Lung (tissue), 12 donors: ENCODE measurements around the gene TMC1. TPM values are rescaled to one million over a fixed set of nuclear protein-coding genes. Genes with fewer than 3 reads are reported as not detected.

Experiments used
- ATAC-seq: fragments of 200-7000 bp; cut with Tn5 transposase; one replicate; pipeline ENCODE4 v1.9.1; 2020; ENCODE audit warnings: moderate number of reproducible peaks; ENCODE audit not compliant: insufficient read depth, low FRiP score
- DNase-seq, 3 donors: peaks; one replicate each; pipeline ENCODE4 v3.0.0-alpha.2; 2013 to 2017
- H3K27ac ChIP-seq, 2 donors: one replicate each; pipeline ENCODE4 v1.5.1; 2013; ENCODE audit warnings: mild to moderate bottlenecking in 2 of 2, moderate library complexity in 2 of 2, control low read depth in 1 of 2, inconsistent platforms in 1 of 2, low read depth in 1 of 2, low read length in 1 of 2
- H3K27me3 ChIP-seq, 3 donors: one replicate each; pipeline ENCODE4 v1.5.1; 2013; ENCODE audit warnings: low read length in 2 of 3; ENCODE audit not compliant: control insufficient read depth in 3 of 3, insufficient read depth in 3 of 3
- H3K36me3 ChIP-seq, 4 donors: one replicate each; pipeline ENCODE4 v1.5.1; 2013; ENCODE audit warnings: low read length in 4 of 4, mild to moderate bottlenecking in 1 of 4, moderate library complexity in 1 of 4; ENCODE audit not compliant: control insufficient read depth in 4 of 4, insufficient read depth in 4 of 4
- H3K4me1 ChIP-seq, 5 donors: one replicate each; pipeline ENCODE4 v1.5.1; 2013; ENCODE audit warnings: low read length in 5 of 5, mild to moderate bottlenecking in 2 of 5, moderate library complexity in 1 of 5; ENCODE audit not compliant: control insufficient read depth in 5 of 5, insufficient read depth in 5 of 5
- H3K4me3 ChIP-seq: one replicate; pipeline ENCODE4 v1.5.1; 2013; ENCODE audit warnings: mild to moderate bottlenecking, control low read depth, moderate library complexity
- H3K9ac ChIP-seq, 2 donors: one replicate each; pipeline ENCODE4 v1.5.1; 2013; ENCODE audit warnings: low read length in 2 of 2, control low read depth in 1 of 2; ENCODE audit not compliant: insufficient read depth in 1 of 2
- H3K9me3 ChIP-seq, 4 donors: one replicate each; pipeline ENCODE4 v1.5.1; 2013; ENCODE audit warnings: low read length in 3 of 4, mild to moderate bottlenecking in 1 of 4, moderate library complexity in 1 of 4; ENCODE audit not compliant: control insufficient read depth in 4 of 4, insufficient read depth in 3 of 4
- WGBS, 2 donors: extraction: QIAGEN DNeasy Blood & Tissue Kit; methylation state at CpG; one replicate each; pipeline ENCODE4 v1.1.7; 2013; 5-methylcytosine and 5-hydroxymethylcytosine counted together
- polyA plus RNA-seq, 2 donors: library from polyadenylated mRNA; stranded (reverse); fragments of 200-250 nt; gene quantifications; one replicate each; pipeline ENCODE4 v1.2.1, GENCODE V29; 2013
- total RNA-seq, 2 donors: library from RNA; depleted of rRNA in 1 of 2; stranded (reverse); fragments of >200 nt in 1 of 2; gene quantifications; one replicate each; pipeline ENCODE4 v1.2.1, GENCODE V29; 2014 to 2021
- TF ChIP-seq, protein P1 (sequence below): IDR thresholded peaks from 2 replicates; pipeline ENCODE4 v1.5.1; 2012; ENCODE audit warnings: mild to moderate bottlenecking; ENCODE audit errors: control extremely low read depth, extremely low read depth
- donor health status: control.
- donor health status: control.
- donor health status: Bipolar disorder and iron deficiency.
- donor health status: healthy.
- donor health status: DM: yes; HTN: yes; CAD: no.

TMC1 gene
- total and polyA plus RNA-seq, 4 donors = 0.10 to 0.82 (median 0.21) TPM; not detected in 1

GRCh38 chr9:72596451-72597180 lies 75.2 kb downstream of the TMC1 start:
- Histone ChIP-seq H3K9me3 (no peaks in the 10 kb centered on the region), H3K27me3 (no peaks in the 10 kb centered on the region), H3K4me1 (no peaks in the 10 kb centered on the region), H3K27ac (no peak overlapping the region), H3K36me3 (no peaks in the 10 kb centered on the region), H3K4me3 (no peak overlapping the region), H3K9ac (no peak overlapping the region)
- TF ChIP-seq, protein P1, sequence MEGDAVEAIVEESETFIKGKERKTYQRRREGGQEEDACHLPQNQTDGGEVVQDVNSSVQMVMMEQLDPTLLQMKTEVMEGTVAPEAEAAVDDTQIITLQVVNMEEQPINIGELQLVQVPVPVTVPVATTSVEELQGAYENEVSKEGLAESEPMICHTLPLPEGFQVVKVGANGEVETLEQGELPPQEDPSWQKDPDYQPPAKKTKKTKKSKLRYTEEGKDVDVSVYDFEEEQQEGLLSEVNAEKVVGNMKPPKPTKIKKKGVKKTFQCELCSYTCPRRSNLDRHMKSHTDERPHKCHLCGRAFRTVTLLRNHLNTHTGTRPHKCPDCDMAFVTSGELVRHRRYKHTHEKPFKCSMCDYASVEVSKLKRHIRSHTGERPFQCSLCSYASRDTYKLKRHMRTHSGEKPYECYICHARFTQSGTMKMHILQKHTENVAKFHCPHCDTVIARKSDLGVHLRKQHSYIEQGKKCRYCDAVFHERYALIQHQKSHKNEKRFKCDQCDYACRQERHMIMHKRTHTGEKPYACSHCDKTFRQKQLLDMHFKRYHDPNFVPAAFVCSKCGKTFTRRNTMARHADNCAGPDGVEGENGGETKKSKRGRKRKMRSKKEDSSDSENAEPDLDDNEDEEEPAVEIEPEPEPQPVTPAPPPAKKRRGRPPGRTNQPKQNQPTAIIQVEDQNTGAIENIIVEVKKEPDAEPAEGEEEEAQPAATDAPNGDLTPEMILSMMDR = no peak
- WGBS, 2 donors = 66 to 82% methylated on average over 6 of the region's 6 CpGs
- ATAC-seq (no peak), DNase-seq (no peak)

DNA sequence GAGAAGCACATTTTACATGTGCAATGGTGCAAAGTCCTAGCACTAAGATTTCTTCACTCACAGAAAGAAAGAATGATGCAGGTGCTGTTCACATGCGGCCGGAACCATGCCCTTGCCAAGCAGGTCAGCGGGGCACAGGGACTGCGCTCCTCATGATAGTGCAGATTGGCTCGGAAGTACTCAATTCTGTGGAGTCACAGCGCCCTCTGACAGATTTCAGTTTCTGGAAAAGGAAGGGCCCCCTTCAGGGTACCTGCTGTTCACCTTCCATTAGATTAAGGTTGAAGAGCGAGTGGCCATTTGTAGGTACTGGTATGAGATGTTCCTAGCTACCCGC lies 75.7 kb downstream of the TMC1 start:
- H3K27me3 ChIP-seq = no peaks in the 10 kb centered on the region
- H3K9me3 ChIP-seq = no peaks in the 10 kb centered on the region
- DNase-seq (no peak), ATAC-seq (no peak)
- WGBS, 2 donors = 89 to 93% methylated on average over 8 of the region's 8 CpGs
- H3K27ac ChIP-seq = no peak overlapping the region
- TF ChIP-seq, protein P1 = no peak
- no peak overlapping the region for H3K9ac ChIP-seq
- no peaks in the 10 kb centered on the region for H3K4me1 ChIP-seq
- H3K4me3 ChIP-seq = no peak overlapping the region
- no peaks in the 10 kb centered on the region for H3K36me3 ChIP-seq

- 87 to 95% methylated on average over 3 of the region's 3 CpGs for WGBS, 2 donors
- Histone ChIP-seq H3K9me3 (no peaks in the 10 kb centered on the region), H3K27ac (no peak overlapping the region), H3K4me1 (no peaks in the 10 kb centered on the region), H3K9ac (no peak overlapping the region), H3K36me3 (no peaks in the 10 kb centered on the region), H3K4me3 (no peak overlapping the region), H3K27me3 (no peaks in the 10 kb centered on the region)
- ATAC-seq = no peak
- DNase-seq = no peak
- TF ChIP-seq, protein P1 = no peak
These were observed 76.2 kb downstream of the TMC1 start for GRCh38 chr9:72597601-72598000.

DNA sequence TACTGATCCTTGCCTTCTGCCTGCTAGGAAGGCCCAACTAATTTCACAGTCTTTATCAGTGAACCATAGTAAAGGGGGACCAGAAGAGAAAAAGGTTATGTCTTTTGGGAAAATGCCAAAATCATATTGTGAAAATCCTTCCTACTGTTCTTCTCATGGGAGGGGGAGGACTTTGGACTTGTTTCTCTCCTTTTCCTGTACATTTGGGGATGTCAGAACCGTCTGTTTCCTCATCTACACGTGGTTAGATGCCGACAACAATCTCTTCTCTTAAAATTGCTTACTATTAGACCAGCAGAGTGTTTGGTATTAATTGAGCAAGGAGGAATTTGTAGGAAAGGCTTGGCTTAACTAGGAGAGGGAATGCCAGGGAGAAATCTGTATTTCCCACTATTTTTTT lies 77.2 kb downstream of the TMC1 start:
- DNase-seq = no peak
- Histone ChIP-seq H3K9ac (no peak overlapping the region), H3K36me3 (no peaks in the 10 kb centered on the region), H3K4me1 (no peaks in the 10 kb centered on the region), H3K27me3 (no peaks in the 10 kb centered on the region), H3K9me3 (no peaks in the 10 kb centered on the region), H3K4me3 (no peak overlapping the region), H3K27ac (no peak overlapping the region)
- TF ChIP-seq, protein P1 = no peak
- 20 to 55% methylated on average over 3 of the region's 3 CpGs for WGBS, 2 donors
- ATAC-seq = no peak
